Measurements from ENCODE around the gene WDR31. TPM values are rescaled to one million over a fixed set of nuclear protein-coding genes. Genes with fewer than 3 reads are reported as not detected.
"Not testable (repeated sequence)": the region's sequence is repeated elsewhere in the genome, so short reads cannot be mapped to it uniquely, and the experiment has no call there.

The WDR31 gene
- total RNA-seq, 1 donor from 2014 or later: 4.6 TPM

DNA sequence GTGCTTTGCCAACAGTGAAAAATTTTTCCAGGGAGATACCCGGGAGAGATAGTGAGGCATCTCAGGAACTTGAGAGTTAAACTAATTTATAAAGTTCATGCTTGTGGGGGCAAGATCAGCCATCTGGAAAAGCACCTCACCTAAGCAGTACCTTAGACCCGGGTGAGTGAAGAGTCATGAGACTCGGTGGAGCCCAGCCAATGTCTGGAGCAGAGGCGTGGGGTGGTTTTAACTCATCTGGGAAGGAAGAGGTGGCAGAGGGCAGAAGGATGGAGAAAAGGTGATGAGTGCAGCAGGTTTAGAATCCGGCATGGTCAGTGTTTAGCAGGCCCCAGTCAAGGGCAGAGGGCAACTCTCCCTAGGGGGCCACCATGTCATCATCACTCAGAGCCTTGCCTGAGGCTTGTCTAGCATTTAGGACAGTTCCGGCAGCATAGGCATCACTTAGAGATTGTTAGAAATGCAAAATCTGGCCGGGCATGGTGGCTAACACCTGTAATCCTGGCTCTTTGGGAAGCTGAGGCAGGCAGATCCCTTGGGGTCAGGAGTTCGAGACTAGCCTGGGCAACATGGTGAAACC lies 32.6 kb downstream of the WDR31 start:
- DNase-seq (ENCODE audit: low spot score) (no peak), ATAC-seq (no peak)
- intact Hi-C loops (cut with DNase I): no loop called here

DNA sequence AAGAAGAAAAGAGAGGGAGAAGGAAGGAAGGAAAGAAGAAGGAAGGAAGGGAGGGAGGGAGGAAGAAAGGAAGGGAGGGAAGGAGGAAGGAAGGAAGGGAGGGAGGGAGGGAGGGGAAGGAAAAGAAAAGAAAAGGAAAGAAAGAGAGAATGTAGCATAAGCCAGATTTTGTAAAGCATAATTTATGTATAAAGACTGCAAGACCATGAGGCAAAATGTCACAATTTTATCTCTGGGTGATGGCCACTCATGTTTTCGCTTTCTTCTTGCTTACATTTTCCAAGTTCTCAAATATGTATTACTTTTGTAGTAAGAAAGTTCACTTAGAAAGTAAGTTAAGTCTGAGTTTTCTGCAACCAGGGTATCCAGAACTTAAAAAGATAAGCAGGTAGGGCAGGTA lies 33.5 kb downstream of the WDR31 start:
- ATAC-seq (no peak), DNase-seq (ENCODE audit: low spot score) (no peak)
- intact Hi-C loops (cut with DNase I): no loop called here

DNA sequence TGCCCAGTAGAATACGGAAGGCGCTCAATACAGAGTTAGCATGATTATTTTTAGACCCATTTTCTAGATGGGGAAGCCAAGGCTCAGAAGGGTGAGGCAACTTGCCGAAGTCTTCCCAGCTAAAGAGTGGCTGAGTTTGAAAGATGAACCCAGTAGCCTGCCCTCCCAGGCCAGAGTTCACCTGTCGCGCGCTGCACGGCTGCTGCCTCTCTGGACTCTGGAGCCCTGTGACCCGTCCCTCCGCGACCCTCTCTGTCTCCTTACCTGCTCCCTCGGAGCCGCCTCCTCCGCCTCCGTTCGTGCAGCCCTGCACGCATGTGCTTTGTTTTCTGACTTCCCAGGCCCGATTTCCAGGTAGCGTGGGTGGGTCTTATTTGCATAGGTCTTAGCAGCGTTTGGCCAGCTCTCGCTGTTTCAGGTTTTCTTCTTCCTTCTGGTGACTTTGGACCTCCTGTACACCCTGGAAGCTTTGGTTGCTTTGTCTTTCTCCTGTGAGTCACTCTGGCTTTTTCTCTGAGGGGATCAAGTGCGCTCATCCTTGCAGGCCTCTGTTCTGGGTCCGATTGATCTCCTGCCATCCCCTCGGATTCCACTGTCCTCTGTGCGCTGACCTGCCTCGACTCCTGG lies 37.2 kb downstream of the WDR31 start, which contains the start of gene RNF183:
Gene RNF183 (minus strand): TSS at position 585 of the 627 bp plus-strand sequence. CDS start 5,192 bp downstream, outside the sequence.
- intact Hi-C loops (cut with DNase I): no loop called here
- no peak for ATAC-seq
- no peak for DNase-seq (ENCODE audit: low spot score)

DNA sequence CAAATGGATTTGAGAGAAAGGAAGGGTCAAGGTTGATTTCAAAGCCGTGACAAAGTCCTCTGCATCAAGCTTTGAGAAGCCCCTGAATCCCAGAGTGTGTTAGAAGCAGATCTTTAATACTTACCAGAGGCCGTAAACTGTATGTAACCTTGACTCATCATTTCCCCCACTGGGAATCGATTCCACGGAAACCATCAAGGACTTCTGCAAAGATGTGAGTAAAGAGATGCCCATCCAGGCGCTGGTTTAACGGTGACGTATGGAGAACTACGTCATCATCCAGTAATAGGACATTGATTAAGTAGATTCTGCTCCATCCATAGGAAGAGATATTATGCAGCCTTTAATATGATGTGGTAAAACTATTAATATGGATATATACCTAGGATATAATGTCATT lies 38.5 kb downstream of the WDR31 start:
- DNase-seq (ENCODE audit: low spot score) (no peak), ATAC-seq (no peak)
- intact Hi-C loops (cut with DNase I): no loop called here

DNA sequence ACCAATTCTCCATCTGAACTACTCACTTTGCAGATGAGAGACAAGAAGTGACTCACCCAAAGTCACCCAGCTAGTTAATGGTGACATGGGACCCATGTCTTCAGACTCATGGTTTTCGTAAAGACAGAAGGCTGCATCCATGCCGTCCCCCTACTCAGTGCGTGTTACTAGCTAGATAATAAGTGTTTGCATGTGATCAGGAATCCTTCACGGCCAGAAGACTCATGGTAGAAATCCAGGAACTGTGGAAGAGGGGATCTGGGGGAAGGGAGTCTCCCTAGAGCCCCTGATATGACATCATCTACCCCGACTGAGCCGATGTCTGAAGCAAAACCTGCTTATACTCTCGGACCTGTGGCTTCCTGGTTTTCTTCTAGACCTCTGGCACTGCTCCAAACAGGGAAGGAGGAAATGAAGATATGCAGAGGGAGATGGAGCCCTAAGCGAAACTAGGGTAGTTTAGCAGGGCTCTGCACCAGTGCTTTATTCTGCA lies 40.2 kb downstream of the WDR31 start:
- no peak for DNase-seq (ENCODE audit: low spot score)
- intact Hi-C loops (cut with DNase I): no loop called here
- no peak for ATAC-seq

DNA sequence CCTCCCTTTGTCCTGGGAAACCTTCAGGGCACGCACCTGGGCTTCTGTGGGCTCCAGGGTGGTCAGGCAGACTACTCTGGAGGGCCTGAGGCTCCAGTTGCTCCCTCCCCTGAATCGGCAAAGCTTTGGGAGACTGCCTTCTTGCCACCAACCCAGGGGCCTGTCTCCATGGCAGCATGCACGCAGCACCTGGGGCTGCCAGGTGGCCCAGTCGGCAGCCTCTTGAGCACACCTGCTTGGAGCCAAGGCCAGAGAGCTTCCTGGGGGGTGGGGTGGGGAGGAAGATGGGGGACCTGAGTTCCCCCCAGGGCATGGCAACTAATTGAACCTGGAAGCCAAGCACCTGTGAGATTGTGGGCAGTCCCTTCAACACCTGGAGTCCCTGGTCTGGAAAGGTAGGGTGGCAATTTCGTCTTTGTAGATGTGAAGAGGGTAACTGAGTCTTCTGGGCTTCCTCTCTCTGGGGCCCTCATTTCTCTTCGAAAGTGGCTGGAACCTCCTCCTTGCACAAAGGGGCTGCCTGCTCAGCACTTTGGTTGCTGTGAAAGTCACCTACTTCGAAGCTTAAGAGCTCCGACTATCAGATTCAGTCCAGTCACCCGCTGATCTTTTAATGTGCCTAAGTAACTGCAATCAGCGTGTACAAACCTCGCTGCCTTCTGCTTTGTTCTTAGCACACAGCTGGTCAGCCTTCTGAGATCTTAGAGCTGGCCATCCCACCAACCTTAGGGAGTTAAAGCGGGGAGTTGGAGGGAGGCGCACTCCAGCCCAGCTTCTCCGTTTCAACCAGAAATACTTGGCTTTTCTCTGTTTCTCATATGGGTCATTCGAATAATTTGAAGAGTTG lies 40.9 kb downstream of the WDR31 start:
- ATAC-seq (no peak), DNase-seq (ENCODE audit: low spot score) (no peak)
- intact Hi-C loops (cut with DNase I): no loop called here

DNA sequence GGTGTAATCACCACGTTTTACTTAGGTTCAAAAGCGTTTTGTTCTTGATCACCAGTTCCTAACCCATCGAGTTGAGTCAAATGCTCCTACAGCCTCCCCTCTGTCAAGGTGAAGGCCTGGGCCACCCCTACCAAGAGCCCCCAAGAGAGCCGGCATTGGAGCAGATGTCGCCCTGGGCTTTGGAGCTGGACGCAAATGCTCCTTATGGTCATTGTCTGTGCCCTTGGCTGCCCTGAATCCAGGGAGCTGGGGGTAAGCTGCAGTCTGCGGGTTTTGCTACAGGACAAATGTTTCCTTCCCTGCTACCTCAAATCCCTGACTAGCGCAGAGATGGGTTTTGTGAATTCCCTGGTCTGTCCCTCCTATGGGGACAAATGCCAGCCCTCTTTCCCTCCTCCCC lies 41.8 kb downstream of the WDR31 start:
- ATAC-seq: no peak
- DNase-seq (ENCODE audit: low spot score): no peak
- intact Hi-C loops (cut with DNase I): no loop called here

DNA sequence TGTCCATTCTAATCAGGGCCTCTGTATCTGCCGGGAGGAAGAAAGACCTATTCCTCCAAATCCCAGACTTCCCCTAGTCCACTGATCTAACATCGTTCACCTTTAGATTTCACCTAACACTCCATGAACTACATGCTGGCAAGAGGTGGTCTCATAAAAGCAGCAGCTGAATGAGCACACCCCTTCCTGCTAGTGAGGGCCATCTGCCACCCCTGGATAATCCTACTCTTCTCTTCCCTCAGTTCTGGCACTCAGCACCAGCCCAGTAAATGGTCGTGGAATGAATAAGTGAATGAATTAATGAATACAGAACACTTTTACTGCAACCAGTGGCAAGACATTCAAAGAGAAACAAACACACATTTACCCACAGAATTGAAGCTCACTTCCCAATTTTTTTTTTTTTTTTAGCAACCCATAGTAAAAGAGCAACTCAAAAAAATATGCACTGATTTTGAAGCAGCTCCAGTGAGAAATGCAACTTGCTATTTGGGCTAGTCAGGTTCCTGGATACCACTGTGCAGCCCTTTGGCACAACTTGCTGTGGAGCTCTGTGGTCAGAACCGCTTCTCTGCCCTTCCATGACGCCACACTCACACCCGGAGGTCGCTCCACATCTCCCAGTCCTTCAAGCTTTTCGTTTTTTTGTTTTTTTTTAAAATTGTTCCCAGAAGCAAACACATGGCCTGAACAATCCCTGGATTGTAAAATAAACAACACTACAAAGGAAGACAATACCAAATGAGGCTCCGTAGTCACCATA lies 43.1 kb downstream of the WDR31 start:
- ATAC-seq (no peak), DNase-seq (ENCODE audit: low spot score) (no peak)
- intact Hi-C loops (cut with DNase I): no loop called here

DNA sequence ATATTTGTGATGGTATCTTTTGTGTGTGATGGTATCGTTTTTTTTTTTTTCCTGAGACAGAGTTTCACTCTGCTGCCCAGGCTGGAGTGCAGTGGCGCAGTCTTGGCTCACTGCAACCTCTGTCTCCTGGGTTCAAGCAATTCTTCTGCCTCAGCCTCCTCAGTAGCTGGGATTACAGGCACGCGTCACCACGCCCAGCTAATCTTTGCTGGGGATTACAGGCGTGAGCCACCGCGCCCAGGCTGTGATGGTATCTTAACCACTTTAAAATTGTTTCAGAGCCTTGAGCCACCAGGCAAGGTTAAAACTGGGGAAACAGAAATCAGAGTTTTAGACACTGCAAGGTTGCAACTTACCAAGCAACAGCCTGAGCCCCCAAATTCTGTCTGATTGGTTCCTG lies 43.8 kb downstream of the WDR31 start:
- ATAC-seq; DNase-seq (ENCODE audit: low spot score); intact Hi-C loops (cut with DNase I): not testable (repeated sequence)

DNA sequence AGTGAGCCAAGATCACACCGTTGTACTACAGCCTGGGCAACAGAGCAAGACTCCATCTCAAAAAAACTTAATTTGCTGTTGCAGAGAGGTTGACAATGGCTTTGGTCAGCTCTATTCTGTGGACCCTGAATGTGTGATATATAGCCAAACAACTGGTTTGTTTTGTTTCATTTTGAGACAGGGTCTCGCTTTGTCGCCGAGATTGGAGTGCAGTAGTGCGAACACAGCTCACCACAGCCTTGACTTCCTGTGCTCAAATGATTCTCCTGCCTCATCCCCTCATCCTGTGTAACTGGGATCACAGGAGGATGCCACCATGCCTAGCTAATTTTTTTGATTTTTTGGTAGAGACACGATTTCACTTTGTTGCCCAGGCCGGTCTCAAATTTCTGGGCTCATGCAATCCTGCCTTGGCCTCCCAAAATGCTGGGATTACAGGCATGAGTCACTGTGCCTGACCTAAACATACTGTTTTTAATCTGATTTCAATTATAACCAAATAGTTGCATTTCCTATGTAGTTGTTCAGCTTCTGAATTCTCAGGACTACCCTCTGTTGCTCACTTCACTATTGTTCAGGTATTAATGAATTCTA lies 46.7 kb downstream of the WDR31 start:
- intact Hi-C loops (cut with DNase I): no loop called here
- DNase-seq (ENCODE audit: low spot score) (no peak), ATAC-seq (no peak)

DNA sequence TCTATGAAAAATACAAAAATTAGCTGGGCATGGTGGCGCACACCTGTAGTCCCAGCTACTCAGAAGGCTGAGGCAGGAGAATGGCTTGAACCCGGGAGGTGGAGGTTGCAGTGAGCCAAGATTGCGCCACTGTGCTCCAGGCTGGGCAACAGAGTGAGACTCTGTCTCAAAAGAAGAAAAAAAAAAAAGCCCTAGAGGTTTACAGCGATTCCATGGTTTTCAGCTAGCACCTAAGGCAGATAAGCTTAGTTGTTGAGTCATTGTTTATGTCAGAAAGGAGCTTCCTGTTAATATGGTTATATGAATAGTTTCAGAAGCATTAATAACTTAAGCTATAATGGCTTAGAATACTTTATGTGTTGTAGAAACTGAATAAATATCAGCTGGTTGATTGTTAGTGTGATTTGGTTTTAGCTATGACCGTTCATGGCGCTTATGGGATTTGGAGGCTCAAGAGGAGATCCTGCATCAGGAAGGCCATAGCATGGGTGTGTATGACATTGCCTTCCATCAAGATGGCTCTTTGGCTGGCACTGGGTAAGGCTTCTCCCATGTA lies 49.9 kb downstream of the WDR31 start:
- intact Hi-C loops (cut with DNase I): no loop called here

DNA sequence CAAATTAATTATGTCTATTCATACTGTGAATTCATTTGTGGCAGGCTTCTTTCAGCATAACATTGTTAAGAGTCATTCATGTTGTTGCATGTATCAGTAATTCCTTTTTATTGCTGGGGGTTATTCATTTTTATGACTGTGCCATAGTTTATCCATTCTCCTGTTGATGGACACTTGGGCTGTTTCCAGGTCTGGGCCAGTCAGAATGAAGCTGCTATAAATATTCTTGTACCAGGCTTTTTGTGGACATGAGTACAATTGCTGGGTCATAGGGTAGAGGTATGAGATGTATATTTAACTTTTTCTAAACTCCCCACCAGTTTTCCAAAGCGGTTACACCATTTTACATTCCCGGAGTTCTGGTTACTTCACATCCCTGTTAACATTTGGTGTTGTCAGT lies 51.0 kb downstream of the WDR31 start:
- intact Hi-C loops (cut with DNase I): no loop called here
- DNase-seq (ENCODE audit: low spot score): no peak

More for the DNA sequence above, 49.9 kb downstream of the WDR31 start:
- DNase-seq (ENCODE audit: low spot score): no peak
- ATAC-seq: no peak

DNA sequence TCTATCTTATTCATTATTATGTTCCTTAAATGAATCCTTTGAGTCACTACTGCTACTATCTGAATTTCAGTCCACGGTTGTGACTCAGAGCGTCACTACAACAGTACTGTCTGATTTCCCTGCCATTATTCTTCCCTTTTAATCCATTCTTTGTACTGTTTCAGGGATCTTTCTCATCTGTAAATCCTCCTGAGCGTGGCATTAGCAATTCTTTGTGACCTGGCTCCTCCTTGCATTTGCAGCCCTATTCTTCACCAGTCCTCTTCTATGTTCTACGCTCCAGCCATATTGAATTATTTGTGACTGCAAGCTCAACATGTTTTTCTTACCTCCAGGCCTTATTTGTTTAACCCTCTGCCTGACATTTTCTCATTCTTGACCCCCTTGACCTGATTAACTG lies 58.7 kb downstream of the WDR31 start:
- ATAC-seq (no peak), DNase-seq (ENCODE audit: low spot score) (no peak)
- intact Hi-C loops (cut with DNase I): no loop called here

More for the DNA sequence above, 51.0 kb downstream of the WDR31 start:
- ATAC-seq: no peak

DNA sequence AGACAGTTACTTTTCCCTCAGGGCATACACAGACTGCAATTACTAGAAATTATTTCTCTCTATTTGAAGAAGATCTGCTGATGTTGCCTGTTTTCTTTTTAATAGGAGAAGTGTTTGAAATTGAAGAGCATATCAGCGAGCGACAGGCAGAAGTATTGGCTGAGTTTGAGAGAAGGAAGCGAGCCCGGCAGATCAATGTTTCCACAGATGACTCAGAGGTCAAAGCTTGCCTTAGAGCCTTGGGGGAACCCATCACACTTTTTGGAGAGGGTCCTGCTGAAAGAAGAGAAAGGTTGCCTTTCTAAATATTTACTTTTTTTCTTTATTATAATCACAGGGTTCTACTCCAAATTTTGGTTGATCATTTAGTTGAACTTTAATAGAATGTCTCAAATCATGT lies 61.2 kb downstream of the WDR31 start:
- intact Hi-C loops (cut with DNase I): no loop called here
- no peak for ATAC-seq
- no peak for DNase-seq (ENCODE audit: low spot score)

DNA sequence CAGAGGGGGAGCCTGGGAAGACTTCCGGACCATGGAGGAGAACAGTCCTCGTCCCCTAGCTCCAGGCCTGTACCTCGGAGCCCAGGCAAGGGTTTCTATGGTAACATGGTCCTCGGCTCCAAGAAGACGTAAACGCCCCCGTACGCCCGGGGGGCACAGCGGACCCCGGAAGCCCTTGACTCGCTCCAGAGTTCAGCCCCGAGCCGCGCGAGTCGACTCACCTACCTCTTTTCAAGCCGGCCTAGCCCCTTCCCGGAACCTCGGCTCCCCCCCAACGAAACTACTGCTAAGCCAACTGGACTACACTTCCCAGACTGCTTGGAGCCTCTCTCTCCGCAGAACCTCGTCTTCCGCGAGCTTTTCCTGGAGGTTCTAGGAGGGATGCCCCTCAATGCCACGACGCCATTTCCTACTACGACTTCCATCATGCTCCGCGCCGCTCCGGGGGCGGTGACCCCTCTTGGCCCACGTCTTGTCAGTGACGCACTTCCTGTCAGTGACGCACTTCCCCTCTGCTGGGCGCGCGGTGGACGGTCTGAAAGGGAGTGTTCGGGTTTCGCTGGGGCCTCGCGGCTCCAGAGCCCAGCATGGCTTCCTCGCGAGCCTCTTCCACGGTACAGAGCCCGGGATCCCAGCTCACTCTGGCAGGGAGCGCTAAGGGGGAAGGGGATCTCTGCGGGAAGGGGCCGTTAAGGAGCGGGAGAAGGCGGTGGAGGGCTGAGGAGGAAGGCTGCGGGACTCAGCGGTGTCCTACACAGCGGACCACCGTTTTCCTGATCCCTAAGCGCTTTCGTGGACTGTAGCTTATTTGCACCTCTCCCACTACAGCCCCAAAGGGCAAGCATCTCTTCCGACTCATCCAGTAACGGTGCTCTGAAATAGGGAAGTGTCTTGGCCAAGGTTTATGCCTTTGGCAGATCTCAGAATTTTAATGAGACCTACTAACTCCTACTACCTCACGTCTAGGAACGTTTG lies 64.6 kb downstream of the WDR31 start, which contains the start of the genes CDC26 and PRPF4:
Gene CDC26 (minus strand): TSS at position 416 of the 975 bp plus-strand sequence. CDS start 3,065 bp downstream, outside the sequence.
Gene PRPF4 (plus strand): TSS at position 502 of the 975 bp plus-strand sequence. CDS start 86 bp downstream, at position 588.
- DNase-seq (ENCODE audit: low spot score) (peak; percentile 98), ATAC-seq (peak; percentile 99)
- intact Hi-C loops (cut with DNase I): loop anchor here (2.0 kb wide), 1 partner anchor 123 kb away; no protein-coding TSS in a partner anchor

DNA sequence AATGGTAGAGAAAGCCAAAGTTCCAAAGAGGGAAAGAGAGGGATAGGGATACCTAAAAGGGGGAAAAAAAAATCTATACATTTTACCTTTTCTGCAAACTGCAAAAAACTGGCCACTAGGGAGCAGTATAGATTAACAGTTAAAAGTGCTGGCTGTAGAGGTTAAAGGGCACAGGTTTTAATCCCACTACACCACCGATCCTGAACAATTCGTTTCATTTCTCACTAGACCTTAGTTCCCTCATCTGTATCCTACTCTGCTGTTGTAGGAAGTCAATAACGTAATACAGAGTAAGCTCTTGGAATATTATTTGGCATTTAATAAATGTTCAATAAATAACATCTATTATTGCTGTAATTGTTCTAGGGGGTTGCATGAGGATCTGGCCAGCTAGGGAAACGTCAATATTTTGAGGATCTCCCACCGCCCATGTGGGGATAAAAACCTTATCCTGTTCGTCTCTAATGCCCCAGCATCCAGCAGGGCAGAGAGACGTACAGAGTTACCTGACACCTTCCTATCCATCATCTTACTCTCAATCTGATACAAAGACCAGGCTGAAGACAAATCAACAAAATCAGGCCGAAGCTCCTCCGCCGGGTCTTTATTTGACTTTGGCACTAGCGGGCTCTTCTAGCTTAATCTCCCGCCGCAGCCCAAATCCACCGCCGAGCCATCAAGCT lies 65.5 kb downstream of the WDR31 start:
- peak; percentile 49 for ATAC-seq
- no peak for DNase-seq (ENCODE audit: low spot score)
- intact Hi-C loops (cut with DNase I): no loop called here

DNA sequence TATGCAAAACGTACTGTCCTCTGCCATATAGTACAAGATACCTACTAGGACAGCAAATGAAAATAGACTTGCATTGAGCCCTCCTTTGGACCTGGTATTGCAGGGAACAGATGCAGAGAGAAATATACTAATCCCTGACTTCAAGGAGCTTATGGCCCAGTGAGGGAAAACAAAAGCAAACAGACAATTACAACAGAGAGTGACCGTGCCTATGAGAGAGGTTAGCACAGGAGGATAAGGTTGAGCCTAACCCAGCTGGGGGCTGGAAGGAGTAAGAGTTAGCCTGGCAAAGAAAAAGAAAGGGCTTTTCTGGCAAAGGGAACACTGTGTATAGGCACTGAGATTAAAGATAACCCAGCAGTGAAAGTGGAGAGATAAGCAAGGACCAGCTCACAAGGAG lies 70.2 kb downstream of the WDR31 start:
- DNase-seq (ENCODE audit: low spot score) (no peak), ATAC-seq (no peak)
- intact Hi-C loops (cut with DNase I): no loop called here
